ENCODE data around the gene TMEM51. TPM values are rescaled to one million over a fixed set of nuclear protein-coding genes. Genes with fewer than 3 reads are reported as not detected.
A peak's percentile ranks its signal among the peaks of the same experiment; 100 is the strongest.

The TMEM51 gene
- total RNA-seq, 1 experiment from 2014 or later, result 10.4 TPM

DNA sequence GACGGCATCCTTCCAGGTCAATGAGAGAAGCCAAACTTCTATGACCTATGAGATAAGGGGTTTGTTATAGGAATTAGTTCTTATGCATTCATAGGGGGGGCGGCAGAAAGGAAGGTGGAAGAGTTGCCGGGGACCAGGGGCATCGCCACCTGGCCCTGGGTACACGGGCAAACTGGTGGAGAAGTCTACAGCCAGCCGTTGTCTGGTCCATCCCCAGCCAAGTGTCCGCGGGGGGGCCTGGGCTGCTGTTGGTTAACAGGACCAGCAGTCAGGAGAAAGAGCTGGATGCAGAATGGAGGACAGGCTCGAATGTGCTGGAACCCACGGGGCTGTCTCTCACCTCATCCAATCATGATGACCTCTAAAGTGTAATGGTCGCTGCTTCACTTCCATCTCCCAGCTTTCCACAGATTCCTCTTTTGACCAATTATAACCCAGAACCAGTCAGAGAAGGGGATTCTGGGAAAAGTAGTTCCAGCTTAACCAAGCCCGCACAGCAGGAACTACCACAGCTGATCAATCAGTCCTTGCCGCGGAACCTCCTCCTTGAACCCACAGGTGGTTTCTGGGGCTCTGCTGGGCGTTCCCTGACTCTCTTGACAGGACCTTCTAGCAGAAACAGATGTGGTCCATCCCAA lies 17.8 kb downstream of the TMEM51 start:
- H3K4me3 Mint-ChIP-seq, result no peak overlapping the region
- ATAC-seq (peak; percentile 74), DNase-seq (ENCODE audit: low spot score) (no peak)
- no peaks in the 10 kb centered on the region for H3K27me3 Mint-ChIP-seq (ENCODE audit: low read depth)
- H3K27ac Mint-ChIP-seq, result no peak overlapping the region
- ChIA-PET POLR2A (interaction anchor here (1.2 kb wide), 1 partner anchor 81 kb away, joined by 3 read pairs; no protein-coding TSS in a partner anchor), CTCF (interaction anchor here (0.8 to 2.3 kb wide), 5 partner anchors 16 to 152 kb away, joined by 3 to 12 read pairs (median 7); partner anchors contain the start of gene TMEM51)
- H3K4me1 Mint-ChIP-seq, result peaks cover 35% of the 10 kb centered on the region
- TF ChIP-seq, protein P1, sequence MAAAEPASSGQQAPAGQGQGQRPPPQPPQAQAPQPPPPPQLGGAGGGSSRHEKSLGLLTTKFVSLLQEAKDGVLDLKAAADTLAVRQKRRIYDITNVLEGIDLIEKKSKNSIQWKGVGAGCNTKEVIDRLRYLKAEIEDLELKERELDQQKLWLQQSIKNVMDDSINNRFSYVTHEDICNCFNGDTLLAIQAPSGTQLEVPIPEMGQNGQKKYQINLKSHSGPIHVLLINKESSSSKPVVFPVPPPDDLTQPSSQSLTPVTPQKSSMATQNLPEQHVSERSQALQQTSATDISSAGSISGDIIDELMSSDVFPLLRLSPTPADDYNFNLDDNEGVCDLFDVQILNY (CRISPR knock-in tag; IDR thresholded peaks at IDR 0.05), result no peak
- TF ChIP-seq, protein P2, sequence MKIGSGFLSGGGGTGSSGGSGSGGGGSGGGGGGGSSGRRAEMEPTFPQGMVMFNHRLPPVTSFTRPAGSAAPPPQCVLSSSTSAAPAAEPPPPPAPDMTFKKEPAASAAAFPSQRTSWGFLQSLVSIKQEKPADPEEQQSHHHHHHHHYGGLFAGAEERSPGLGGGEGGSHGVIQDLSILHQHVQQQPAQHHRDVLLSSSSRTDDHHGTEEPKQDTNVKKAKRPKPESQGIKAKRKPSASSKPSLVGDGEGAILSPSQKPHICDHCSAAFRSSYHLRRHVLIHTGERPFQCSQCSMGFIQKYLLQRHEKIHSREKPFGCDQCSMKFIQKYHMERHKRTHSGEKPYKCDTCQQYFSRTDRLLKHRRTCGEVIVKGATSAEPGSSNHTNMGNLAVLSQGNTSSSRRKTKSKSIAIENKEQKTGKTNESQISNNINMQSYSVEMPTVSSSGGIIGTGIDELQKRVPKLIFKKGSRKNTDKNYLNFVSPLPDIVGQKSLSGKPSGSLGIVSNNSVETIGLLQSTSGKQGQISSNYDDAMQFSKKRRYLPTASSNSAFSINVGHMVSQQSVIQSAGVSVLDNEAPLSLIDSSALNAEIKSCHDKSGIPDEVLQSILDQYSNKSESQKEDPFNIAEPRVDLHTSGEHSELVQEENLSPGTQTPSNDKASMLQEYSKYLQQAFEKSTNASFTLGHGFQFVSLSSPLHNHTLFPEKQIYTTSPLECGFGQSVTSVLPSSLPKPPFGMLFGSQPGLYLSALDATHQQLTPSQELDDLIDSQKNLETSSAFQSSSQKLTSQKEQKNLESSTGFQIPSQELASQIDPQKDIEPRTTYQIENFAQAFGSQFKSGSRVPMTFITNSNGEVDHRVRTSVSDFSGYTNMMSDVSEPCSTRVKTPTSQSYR (CRISPR knock-in tag; IDR thresholded peaks at IDR 0.05), result no peak
- TF ChIP-seq, protein P3, sequence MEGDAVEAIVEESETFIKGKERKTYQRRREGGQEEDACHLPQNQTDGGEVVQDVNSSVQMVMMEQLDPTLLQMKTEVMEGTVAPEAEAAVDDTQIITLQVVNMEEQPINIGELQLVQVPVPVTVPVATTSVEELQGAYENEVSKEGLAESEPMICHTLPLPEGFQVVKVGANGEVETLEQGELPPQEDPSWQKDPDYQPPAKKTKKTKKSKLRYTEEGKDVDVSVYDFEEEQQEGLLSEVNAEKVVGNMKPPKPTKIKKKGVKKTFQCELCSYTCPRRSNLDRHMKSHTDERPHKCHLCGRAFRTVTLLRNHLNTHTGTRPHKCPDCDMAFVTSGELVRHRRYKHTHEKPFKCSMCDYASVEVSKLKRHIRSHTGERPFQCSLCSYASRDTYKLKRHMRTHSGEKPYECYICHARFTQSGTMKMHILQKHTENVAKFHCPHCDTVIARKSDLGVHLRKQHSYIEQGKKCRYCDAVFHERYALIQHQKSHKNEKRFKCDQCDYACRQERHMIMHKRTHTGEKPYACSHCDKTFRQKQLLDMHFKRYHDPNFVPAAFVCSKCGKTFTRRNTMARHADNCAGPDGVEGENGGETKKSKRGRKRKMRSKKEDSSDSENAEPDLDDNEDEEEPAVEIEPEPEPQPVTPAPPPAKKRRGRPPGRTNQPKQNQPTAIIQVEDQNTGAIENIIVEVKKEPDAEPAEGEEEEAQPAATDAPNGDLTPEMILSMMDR (IDR thresholded peaks at IDR 0.05), result no peak
- TF ChIP-seq ZNF232 (CRISPR knock-in tag; IDR thresholded peaks at IDR 0.05), result no peak
- TF ChIP-seq MYBL2 (CRISPR knock-in tag; IDR thresholded peaks at IDR 0.05), result no peak
- TF ChIP-seq, protein P4, sequence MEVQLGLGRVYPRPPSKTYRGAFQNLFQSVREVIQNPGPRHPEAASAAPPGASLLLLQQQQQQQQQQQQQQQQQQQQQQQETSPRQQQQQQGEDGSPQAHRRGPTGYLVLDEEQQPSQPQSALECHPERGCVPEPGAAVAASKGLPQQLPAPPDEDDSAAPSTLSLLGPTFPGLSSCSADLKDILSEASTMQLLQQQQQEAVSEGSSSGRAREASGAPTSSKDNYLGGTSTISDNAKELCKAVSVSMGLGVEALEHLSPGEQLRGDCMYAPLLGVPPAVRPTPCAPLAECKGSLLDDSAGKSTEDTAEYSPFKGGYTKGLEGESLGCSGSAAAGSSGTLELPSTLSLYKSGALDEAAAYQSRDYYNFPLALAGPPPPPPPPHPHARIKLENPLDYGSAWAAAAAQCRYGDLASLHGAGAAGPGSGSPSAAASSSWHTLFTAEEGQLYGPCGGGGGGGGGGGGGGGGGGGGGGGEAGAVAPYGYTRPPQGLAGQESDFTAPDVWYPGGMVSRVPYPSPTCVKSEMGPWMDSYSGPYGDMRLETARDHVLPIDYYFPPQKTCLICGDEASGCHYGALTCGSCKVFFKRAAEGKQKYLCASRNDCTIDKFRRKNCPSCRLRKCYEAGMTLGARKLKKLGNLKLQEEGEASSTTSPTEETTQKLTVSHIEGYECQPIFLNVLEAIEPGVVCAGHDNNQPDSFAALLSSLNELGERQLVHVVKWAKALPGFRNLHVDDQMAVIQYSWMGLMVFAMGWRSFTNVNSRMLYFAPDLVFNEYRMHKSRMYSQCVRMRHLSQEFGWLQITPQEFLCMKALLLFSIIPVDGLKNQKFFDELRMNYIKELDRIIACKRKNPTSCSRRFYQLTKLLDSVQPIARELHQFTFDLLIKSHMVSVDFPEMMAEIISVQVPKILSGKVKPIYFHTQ (CRISPR knock-in tag; IDR thresholded peaks at IDR 0.05), result no peak
- TF ChIP-seq, protein P5, sequence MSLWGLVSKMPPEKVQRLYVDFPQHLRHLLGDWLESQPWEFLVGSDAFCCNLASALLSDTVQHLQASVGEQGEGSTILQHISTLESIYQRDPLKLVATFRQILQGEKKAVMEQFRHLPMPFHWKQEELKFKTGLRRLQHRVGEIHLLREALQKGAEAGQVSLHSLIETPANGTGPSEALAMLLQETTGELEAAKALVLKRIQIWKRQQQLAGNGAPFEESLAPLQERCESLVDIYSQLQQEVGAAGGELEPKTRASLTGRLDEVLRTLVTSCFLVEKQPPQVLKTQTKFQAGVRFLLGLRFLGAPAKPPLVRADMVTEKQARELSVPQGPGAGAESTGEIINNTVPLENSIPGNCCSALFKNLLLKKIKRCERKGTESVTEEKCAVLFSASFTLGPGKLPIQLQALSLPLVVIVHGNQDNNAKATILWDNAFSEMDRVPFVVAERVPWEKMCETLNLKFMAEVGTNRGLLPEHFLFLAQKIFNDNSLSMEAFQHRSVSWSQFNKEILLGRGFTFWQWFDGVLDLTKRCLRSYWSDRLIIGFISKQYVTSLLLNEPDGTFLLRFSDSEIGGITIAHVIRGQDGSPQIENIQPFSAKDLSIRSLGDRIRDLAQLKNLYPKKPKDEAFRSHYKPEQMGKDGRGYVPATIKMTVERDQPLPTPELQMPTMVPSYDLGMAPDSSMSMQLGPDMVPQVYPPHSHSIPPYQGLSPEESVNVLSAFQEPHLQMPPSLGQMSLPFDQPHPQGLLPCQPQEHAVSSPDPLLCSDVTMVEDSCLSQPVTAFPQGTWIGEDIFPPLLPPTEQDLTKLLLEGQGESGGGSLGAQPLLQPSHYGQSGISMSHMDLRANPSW (CRISPR knock-in tag; conservative IDR thresholded peaks at IDR 0.05; ENCODE audit: low read depth), result no peak
- TF ChIP-seq, protein P6, sequence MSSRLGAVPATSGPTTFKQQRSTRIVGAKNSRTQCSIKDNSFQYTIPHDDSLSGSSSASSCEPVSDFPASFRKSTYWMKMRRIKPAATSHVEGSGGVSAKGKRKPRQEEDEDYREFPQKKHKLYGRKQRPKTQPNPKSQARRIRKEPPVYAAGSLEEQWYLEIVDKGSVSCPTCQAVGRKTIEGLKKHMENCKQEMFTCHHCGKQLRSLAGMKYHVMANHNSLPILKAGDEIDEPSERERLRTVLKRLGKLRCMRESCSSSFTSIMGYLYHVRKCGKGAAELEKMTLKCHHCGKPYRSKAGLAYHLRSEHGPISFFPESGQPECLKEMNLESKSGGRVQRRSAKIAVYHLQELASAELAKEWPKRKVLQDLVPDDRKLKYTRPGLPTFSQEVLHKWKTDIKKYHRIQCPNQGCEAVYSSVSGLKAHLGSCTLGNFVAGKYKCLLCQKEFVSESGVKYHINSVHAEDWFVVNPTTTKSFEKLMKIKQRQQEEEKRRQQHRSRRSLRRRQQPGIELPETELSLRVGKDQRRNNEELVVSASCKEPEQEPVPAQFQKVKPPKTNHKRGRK (CRISPR knock-in tag; IDR thresholded peaks at IDR 0.05; ENCODE audit: borderline replicate concordance), result no peak
- 0 out of 2 replicates have a peak, but pooled peaks have one; percentile 28 for TF ChIP-seq NFYB (CRISPR knock-in tag; conservative IDR thresholded peaks at IDR 0.05; ENCODE audit: low read depth)
- TF ChIP-seq, protein P7, sequence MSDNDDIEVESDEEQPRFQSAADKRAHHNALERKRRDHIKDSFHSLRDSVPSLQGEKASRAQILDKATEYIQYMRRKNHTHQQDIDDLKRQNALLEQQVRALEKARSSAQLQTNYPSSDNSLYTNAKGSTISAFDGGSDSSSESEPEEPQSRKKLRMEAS (CRISPR knock-in tag; IDR thresholded peaks at IDR 0.05), result 0 out of 2 replicates have a peak, but pooled peaks have one; percentile 20
- TF ChIP-seq ETV6 (CRISPR knock-in tag; IDR thresholded peaks at IDR 0.05), result no peak
- TF ChIP-seq JUN (CRISPR knock-in tag; IDR thresholded peaks at IDR 0.05), result no peak
- no peak for TF ChIP-seq TEAD4 (CRISPR knock-in tag; IDR thresholded peaks at IDR 0.05)
- 0 out of 2 replicates have a peak, but pooled peaks cover 3% of the 10 kb centered on the region for H3K9me3 Mint-ChIP-seq
- 0 out of 2 replicates have a peak, but pooled peaks cover 2% of the 10 kb centered on the region for H3K36me3 Mint-ChIP-seq
